GM21717 (cell line): Measurements from ENCODE around the gene LEFTY1.
"Not testable (repeated sequence)": the region's sequence is repeated elsewhere in the genome, so short reads cannot be mapped to it uniquely, and the experiment has no call there.

Experiments
- ATAC-seq: cut with Tn5 transposase; IDR thresholded peaks from one replicate; pipeline ENCODE4 v1.9.1; 2021; ENCODE audit warnings: mild to moderate bottlenecking, moderate library complexity; ENCODE audit not compliant: unreplicated experiment

Gene LEFTY1

DNA sequence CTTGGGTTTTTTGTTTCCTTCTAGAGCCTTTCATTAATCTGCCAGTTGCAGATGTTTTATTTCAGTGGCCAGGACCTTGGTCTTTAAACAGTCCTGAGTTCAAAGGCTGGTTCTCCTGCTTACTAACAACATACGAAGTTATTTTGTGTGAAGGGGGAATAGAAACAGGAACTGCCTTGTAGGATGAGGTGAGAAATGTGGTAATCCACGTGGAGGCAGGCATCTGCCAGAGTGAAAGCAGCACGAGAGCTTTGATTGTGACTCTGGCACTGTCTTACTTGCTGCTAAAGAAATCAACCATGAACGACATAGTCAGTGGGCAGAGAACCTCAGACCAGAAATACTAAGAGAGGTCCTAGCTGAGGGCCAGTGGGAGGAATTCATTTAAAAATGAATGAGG lies 37.1 kb downstream of the LEFTY1 start:
- ATAC-seq = peak; percentile 70

GRCh38 chr1:225850370-225850769 lies 38.6 kb downstream of the LEFTY1 start:
- ATAC-seq = no peak

DNA sequence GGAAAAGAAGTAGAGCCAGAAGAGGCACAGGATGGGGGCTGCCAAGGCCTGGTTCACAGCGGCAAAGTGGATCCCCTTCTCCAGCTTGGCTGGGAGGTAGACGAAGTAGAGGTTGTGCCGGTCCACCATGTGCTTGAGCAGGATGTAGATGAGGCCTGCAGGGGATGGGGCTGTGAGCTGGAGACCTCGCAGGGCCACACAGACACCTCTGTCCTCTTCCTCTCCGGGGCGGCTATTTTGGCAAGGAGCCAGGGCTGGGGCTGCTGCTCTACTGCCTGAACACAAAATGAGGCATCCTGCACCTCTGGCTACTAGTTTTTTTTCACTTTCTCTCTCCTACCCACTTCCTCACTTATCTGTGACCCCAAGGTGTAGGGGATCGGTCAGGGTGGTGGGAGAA lies 39.0 kb downstream of the LEFTY1 start:
- no peak for ATAC-seq

GRCh38 chr1:225848030-225848955 lies 40.7 kb downstream of the LEFTY1 start:
- ATAC-seq = peak; percentile 77

- peak; percentile 8 for ATAC-seq
These were observed 41.3 kb downstream of the LEFTY1 start for GRCh38 chr1:225847610-225848009.

DNA sequence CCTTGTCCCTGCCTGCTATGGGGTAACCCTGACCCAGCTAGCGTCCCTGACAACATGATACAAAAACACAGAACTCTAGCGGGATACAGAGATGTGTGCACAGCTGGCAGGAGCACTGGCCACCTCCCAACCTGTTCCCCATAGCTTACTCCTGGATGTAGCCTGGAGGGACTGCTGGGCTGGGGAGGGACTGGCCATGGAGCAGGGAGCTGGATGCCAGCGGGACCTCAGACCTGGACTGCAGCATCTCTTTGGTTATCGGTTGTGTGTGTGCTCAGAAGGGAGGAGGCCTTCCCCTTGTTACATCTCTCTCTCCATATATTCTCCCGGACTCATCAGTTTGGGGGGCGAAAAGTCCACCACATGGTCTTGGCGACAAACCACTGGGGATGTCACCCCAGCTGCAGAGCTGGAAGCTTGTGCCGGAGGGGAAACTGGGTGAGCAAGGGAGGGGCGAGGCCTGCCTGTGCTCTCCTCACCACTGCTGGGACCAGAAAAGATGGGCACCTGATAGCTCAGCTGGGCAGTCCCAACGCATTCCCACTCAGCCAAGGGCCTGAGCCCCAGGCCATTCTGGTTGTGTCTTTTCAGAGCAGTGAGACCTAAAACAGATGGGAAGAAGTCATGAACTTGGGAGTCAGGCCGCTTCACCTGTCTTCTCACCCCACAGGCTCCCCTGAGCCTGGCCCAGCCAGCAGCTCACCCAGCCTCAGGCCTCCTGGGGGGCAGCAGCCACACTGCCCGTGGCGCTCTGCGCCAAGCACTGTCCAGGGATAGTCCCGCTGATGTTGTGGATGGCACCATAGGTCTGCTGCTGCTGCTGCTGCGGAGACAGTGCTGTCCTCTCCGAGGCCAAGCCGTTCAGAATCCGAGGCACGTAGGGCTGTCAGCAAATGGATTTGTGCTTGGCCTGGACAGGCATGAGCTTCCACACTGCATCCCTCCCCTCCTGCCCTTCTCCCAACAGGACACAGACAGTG lies 42.3 kb downstream of the LEFTY1 start:
- ATAC-seq = no peak

GRCh38 chr1:225845571-225846259 lies 43.2 kb downstream of the LEFTY1 start:
- no peak for ATAC-seq

GRCh38 chr1:225845097-225845496 lies 43.8 kb downstream of the LEFTY1 start:
- no peak for ATAC-seq

DNA sequence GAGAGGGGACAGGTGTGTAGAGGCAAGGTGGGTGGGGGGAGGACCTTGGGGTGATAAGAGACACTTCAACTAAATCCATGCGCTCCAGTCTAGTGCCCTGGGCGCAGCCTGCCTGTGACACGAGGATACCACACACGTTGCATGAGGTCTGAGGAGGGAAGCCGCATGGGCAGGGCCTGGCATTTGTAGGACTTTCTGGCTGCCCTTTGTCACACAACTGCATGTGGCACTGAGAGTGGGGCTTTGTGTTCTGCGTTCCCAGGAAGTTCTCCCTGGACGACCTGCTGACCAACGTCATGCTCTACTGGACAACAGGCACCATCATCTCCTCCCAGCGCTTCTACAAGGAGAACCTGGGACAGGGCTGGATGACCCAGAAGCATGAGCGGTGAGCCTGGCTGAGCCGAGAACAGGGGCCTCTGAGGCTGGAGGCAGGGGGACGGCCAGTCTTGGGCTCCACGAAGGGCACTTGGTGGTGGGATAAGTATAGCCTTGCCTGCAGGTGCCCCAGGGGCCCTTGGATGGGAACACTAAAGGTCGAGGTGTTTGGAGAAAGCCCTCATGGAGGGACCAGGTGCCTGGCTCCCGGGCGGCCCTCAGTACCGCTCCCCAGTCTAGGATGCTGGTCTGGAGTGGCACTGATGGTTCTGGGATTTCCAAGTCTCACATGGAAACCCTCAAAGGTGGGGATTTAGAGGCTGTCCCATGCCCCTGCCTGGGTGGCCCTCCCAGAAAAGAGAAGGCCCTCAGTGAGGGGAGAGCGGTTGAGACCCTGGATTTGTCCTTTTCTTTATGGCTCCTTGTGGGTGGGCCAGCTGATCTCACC lies 44.5 kb downstream of the LEFTY1 start:
- no peak for ATAC-seq

DNA sequence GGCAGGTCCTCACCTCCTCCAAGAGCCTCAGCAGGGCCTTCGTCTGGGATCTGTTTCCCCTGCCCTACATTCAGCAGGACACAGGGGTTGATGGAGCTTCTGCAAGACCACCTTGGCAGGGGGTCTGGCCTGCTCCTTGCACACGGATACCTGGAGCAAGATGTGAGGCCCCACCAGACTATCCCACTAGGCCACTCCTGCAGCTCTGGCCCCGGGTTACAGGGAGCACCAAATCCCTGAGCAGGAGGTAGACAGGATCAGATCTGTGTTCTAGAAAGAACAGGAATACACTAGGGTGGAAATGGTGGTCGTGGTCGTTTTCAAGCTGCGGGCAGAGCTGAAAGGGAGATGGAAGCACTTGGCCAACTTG lies 45.5 kb downstream of the LEFTY1 start:
- no peak for ATAC-seq

DNA sequence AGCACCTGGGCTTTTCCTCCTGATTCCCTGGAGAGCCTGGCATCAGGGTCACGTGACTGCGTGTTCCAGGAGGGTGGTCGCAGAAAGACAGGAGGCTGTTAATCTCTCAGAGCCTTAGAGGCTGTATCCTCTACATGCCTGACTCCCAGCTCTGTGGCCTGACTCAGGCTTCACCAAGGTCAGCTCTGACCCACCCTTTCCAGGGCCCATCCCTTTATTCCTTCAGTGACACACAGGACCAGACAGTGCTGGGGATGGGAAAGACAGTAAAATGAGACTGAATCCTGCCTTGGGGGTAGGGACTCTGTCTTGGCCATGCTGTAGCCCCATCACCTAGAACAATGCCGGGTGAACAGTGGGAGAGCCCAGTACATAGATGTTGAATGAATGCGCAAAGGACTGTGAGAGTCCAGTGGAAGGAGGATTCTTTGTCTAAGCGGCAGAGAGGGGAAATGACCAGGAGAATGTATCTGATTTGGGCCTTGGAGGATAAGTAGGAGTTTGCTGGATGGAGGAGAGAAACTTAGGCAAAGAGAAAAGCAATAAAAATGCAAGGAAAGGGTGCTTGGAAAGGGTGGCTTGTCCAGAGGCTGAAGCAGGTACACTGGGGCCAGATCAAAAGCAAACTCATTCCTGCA lies 46.0 kb downstream of the LEFTY1 start:
- ATAC-seq = no peak

DNA sequence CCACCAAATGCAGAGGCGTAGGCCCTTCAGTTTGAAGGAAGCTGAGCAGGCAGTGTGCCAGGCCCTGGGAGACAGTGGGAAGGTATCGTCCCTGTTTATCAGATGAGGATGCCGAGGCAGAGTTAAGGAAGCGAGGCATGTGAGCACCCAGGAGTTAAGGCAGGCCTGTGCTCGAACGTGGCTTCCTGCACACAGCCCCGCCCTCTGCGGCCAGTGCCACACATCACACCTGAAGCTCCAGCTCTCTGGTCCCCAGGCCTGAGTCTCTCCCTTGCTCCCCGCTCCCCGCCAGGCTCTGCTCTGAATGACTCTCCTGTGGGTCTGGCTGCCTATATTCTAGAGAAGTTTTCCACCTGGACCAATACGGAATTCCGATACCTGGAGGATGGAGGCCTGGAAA lies 46.9 kb downstream of the LEFTY1 start:
- ATAC-seq = no peak

DNA sequence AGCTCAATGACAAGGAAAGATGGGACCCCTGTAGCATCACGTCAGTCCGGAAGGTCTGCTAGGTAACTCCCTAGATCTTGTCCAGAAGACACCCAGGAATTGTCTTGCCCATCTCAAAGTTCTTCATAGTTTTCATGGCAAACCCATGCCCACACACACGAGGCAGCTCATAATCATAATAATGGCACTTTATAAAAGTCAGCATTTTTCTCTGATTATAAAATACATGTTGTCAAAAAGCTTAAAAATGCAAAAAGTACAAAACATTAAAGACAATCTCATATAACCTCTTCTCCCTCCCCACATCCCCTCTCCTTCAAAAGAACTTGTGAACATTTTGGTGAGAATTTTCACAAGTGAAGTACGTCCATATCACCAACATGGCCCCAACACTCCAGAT lies 48.2 kb downstream of the LEFTY1 start:
- ATAC-seq = no peak

GRCh38 chr1:225840223-225840610 lies 48.7 kb downstream of the LEFTY1 start:
- no peak for ATAC-seq

GRCh38 chr1:225838793-225839192 lies 50.2 kb downstream of the LEFTY1 start:
- ATAC-seq = no peak

GRCh38 chr1:225836296-225836695 lies 52.6 kb downstream of the LEFTY1 start:
- not testable (repeated sequence) for ATAC-seq
